Ishikawa (cell line): ENCODE results near the gene BRAT1.

Experiments used
- EGR1 ChIP-seq: IDR thresholded peaks from 2 replicates; pipeline ENCODE4 v1.6.1; 2012
- EP300 ChIP-seq: IDR thresholded peaks from 2 replicates; pipeline ENCODE4 v1.6.1; 2012; ENCODE audit warnings: borderline replicate concordance
- MAX ChIP-seq: IDR thresholded peaks from 2 replicates; pipeline ENCODE4 v1.6.1; 2012

DNA sequence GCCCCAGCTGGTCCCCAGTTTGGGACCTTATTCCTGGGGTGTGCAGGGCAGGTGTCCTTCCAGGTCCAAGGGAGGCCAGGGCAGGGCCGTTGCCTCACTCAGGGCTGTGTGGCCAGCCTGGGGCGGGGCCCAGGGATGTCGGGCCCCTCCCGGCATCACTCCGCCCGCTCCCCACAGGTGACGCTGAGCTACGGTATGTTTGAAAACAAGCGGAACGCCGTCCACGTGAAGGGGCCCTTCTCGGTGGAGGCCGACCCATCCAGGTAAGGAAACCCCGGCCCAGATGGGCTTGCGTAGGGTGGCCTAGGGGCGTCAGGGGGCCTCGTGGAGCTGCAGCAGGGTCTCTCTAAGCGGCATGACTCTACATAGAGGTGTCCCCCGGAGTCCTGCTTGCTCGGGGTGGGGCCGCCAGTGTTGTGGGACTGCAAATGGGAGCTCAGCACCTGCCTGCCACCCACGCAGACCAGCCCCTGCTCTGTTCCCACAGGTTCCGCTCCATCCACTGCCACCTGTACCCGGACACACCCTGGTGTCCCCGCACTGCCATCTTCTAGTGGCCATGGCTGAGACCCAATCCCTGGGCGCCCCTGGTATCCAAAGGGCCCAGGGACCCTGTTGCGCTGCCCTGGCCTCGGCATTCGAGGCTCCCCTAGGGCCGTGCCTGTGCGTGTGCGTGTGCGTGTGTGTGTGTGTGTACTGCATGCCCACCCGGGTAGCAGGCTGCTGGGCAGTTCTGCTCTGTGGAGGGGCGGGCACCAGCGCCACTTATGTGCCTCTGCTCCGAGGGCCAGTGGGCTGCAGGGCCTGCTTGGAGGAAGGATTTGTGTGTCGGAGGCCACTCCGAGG, 28.4 kb downstream of the BRAT1 start:
- TF ChIP-seq EP300 (no peak), MAX (no peak), EGR1 (no peak)
